Activated CD4-positive, CD25-positive, alpha-beta regulatory T cell (primary cell): ENCODE measurements around the gene PBX2.
"Not testable (repeated sequence)": the region's sequence is repeated elsewhere in the genome, so short reads cannot be mapped to it uniquely, and the experiment has no call there.

Experiments
- DNase-seq, 4 experiments: peaks; one replicate each; lab custom pipeline; 2025; lab: John Stamatoyannopoulos, UW

PBX2 gene

GRCh38 chr6:32151181-32151862 is 38.7 kb downstream of the PBX2 start:
- DNase-seq: no peak

- no peak for DNase-seq
Observed at GRCh38 chr6:32149932-32150870, 39.8 kb downstream of the PBX2 start.

GRCh38 chr6:32149092-32149755 is 40.8 kb downstream of the PBX2 start:
- no peak for DNase-seq

- DNase-seq: peak; percentile 37 to 57 (median 40)
Observed at GRCh38 chr6:32148289-32149091, 41.5 kb downstream of the PBX2 start.

GRCh38 chr6:32147401-32148132 is 42.4 kb downstream of the PBX2 start:
- no peak for DNase-seq

- no peak for DNase-seq
Observed at GRCh38 chr6:32146687-32147086, 43.3 kb downstream of the PBX2 start.

- no peak for DNase-seq
Observed at GRCh38 chr6:32146287-32146686, 43.7 kb downstream of the PBX2 start.

GRCh38 chr6:32144238-32144637 is 45.8 kb downstream of the PBX2 start:
- DNase-seq: not testable (repeated sequence)

- DNase-seq: no peak
Observed at GRCh38 chr6:32140420-32141046, 49.5 kb downstream of the PBX2 start.

GRCh38 chr6:32139590-32139989 is 50.4 kb downstream of the PBX2 start:
- no peak for DNase-seq

GRCh38 chr6:32137454-32137853 is 52.5 kb downstream of the PBX2 start:
- no peak for DNase-seq
